Measurements from ENCODE around the gene C3orf33.

DNA sequence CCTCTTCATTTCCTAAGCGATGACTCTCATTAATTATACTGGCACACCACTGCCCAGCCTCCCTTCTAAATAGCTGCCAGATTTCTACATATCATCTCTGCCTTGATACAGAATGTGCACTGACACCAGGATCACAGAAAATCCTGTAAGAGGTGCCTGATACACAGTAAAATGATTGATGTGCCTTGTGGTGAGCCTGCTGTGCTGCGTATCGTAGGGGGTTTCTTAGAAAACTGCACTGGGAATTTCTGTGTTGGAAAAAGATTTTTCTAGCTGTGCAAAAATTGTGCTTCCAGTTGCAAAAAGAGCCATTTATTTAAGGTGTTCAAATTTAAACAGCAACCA is 58.2 kb downstream of the C3orf33 start:
- TF ChIP-seq EZH2 (IDR thresholded peaks at IDR 0.05; ENCODE audit: low read depth, low read length, severe bottlenecking) (no peak), POLR2A (IDR thresholded peaks at IDR 0.05; ENCODE audit: control extremely low read depth in 1 of 2, low read depth in 2 of 2, low read length in 2 of 2) (no peak), RFX5 (IDR thresholded peaks at IDR 0.05; ENCODE audit: borderline replicate concordance, low read depth, low read length) (no peak)
- TF ChIP-seq, protein P1, sequence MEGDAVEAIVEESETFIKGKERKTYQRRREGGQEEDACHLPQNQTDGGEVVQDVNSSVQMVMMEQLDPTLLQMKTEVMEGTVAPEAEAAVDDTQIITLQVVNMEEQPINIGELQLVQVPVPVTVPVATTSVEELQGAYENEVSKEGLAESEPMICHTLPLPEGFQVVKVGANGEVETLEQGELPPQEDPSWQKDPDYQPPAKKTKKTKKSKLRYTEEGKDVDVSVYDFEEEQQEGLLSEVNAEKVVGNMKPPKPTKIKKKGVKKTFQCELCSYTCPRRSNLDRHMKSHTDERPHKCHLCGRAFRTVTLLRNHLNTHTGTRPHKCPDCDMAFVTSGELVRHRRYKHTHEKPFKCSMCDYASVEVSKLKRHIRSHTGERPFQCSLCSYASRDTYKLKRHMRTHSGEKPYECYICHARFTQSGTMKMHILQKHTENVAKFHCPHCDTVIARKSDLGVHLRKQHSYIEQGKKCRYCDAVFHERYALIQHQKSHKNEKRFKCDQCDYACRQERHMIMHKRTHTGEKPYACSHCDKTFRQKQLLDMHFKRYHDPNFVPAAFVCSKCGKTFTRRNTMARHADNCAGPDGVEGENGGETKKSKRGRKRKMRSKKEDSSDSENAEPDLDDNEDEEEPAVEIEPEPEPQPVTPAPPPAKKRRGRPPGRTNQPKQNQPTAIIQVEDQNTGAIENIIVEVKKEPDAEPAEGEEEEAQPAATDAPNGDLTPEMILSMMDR (IDR thresholded peaks at IDR 0.05; ENCODE audit: control extremely low read depth in 1 of 3, insufficient read depth in 1 of 3, low read depth in 1 of 3, low read length in 3 of 3): no peak

Measured in H1 (cell line).